Right lobe of liver (tissue), 6 donors: ENCODE results near the gene MXRA5. TPM values are rescaled to one million over a fixed set of nuclear protein-coding genes. Genes with fewer than 3 reads are reported as not detected.

ENCODE experiments used
- ATAC-seq, 4 donors: fragments of 200-7000 bp; cut with Tn5 transposase; one replicate each; pipeline ENCODE4 v1.9.1; 2020; ENCODE audit warnings: mild to moderate bottlenecking in 4 of 4, moderate library complexity in 4 of 4
- DNase-seq, 3 donors: peaks; one replicate each; pipeline ENCODE4 v3.0.0-alpha.2; 2020
- H3K27ac ChIP-seq, 3 donors: fragments of 200-600 bp; one replicate each; pipeline ENCODE4 v1.8.0; 2022
- H3K27me3 ChIP-seq, 2 donors: fragments of 200-600 bp; one replicate each; pipeline ENCODE4 v1.8.0; 2022
- H3K36me3 ChIP-seq, 4 donors: fragments of 200-600 bp; sonication (generic) in 1 of 4; one replicate each; pipeline versions ENCODE4 v1.5.1 to v1.8.0; 2017 to 2022; ENCODE audit warnings: control low read depth in 1 of 4
- H3K4me1 ChIP-seq, 4 donors: fragments of 200-600 bp; sonication (generic) in 1 of 4; one replicate each; pipeline versions ENCODE4 v1.5.1 to v1.8.0; 2017 to 2022; ENCODE audit warnings: control low read depth in 1 of 4
- H3K4me3 ChIP-seq, 3 donors: fragments of 200-600 bp; one replicate each; pipeline ENCODE4 v1.8.0; 2022
- H3K9me3 ChIP-seq, 4 donors: fragments of 200-600 bp; sonication (generic) in 1 of 4; one replicate each; pipeline versions ENCODE4 v1.5.1 to v1.8.0; 2017 to 2022; ENCODE audit warnings: control low read depth in 1 of 4
- CTCF ChIP-seq, 4 donors: fragments of 200-600 bp in 3 of 4; fragments of 450-650 bp in 1 of 4; IDR thresholded peaks; one replicate each; pipeline versions ENCODE4 v1.5.1 to v1.8.0; 2016 to 2022; ENCODE audit warnings: antibody characterized with exemption in 4 of 4, mild to moderate bottlenecking in 2 of 4
- POLR2A ChIP-seq: fragments of 450-650 bp; IDR thresholded peaks from one replicate; pipeline ENCODE4 v1.6.1; 2017; ENCODE audit warnings: antibody characterized with exemption, mild to moderate bottlenecking
- WGBS: methylation state at CpG from one replicate; pipeline ENCODE4 v1.1.6; 2018; ENCODE audit warnings: low coverage, low lambda C conversion rate; ENCODE audit not compliant: insufficient coverage; ENCODE audit errors: missing lambda C conversion rate; 5-methylcytosine and 5-hydroxymethylcytosine counted together
- intact Hi-C, 2 donors: fragments of 100-400 bp; cut with DNase I; formaldehyde crosslinking; loops; one replicate each; pipeline versions ENCODE4 v1.11.2 to v1.14.1; 2022
- total RNA-seq, 6 experiments: library from RNA; depleted of rRNA in 2 of 6; stranded (reverse); fragments of >200 nt in 2 of 6; fragmentation: NEBNext Ultra II Directional in 3 of 6; extraction: Animal tissue kit (Norgen Biotek cat#: 25700) in 3 of 6; gene quantifications; one replicate each; pipeline versions ENCODE4 v1.1.0 to v1.2.4, GENCODE V29; 2016 to 2023
- donor health status: DM: no; HTN: yes; CAD: no.
- donor health status: DM: no; HTN: no; CAD: no.
- donor health status: DM: no; HTN: no; CAD: no.
- donor health status: DM: no; HTN: yes; CAD: no.
- donor health status: DM: no; HTN: yes; CAD: no.

The MXRA5 gene
- total RNA-seq, 6 experiments from 2014 or later = 0.70 to 6.1 (median 2.0) TPM

GRCh38 chrX:3271834-3272186, 74.6 kb downstream of the MXRA5 start:
- TF ChIP-seq POLR2A (no peak), CTCF (IDR thresholded peaks at IDR 0.05) (no peak)
- Histone ChIP-seq H3K4me3 (no peak overlapping the region), H3K4me1 (no peaks in the 10 kb centered on the region), H3K36me3 (no peaks in the 10 kb centered on the region), H3K9me3 (no peaks in the 10 kb centered on the region), H3K27ac (no peak overlapping the region), H3K27me3 (no peaks in the 10 kb centered on the region)
- intact Hi-C loops = no loop called here
- 30% methylated on average over 5 of the region's 6 CpGs for WGBS
- peak in 3 of 4 donors; percentile 25 to 56 (median 30) for ATAC-seq
- no peak for DNase-seq

- intact Hi-C loops = no loop called here
- Histone ChIP-seq H3K4me1 (no peaks in the 10 kb centered on the region), H3K36me3 (no peaks in the 10 kb centered on the region), H3K9me3 (no peaks in the 10 kb centered on the region), H3K27ac (no peak overlapping the region), H3K27me3 (no peaks in the 10 kb centered on the region), H3K4me3 (no peak overlapping the region)
- ATAC-seq = peak in 1 of 4 donors; percentile 24
- TF ChIP-seq CTCF (IDR thresholded peaks at IDR 0.05) (no peak), POLR2A (no peak)
- DNase-seq = no peak
- WGBS = 45% methylated on average over 12 of the region's 12 CpGs
Observed at GRCh38 chrX:3271183-3271833, 75.1 kb downstream of the MXRA5 start.

GRCh38 chrX:3268829-3269228, 77.6 kb downstream of the MXRA5 start:
- DNase-seq (no peak), ATAC-seq (no peak)
- Histone ChIP-seq H3K27me3 (no peaks in the 10 kb centered on the region), H3K4me3 (no peak overlapping the region), H3K27ac (no peak overlapping the region), H3K9me3 (no peaks in the 10 kb centered on the region), H3K4me1 (no peaks in the 10 kb centered on the region), H3K36me3 (no peaks in the 10 kb centered on the region)
- WGBS = 39% methylated on average over 3 of the region's 3 CpGs
- TF ChIP-seq POLR2A = no peak
- TF ChIP-seq CTCF (IDR thresholded peaks at IDR 0.05) = no peak
- intact Hi-C loops = no loop called here

GRCh38 chrX:3263681-3264126, 82.7 kb downstream of the MXRA5 start:
- no peak for DNase-seq
- no peak for TF ChIP-seq POLR2A
- no peak for TF ChIP-seq CTCF (IDR thresholded peaks at IDR 0.05)
- peak; percentile 38 to 79 (median 54) for ATAC-seq
- H3K4me1 ChIP-seq = no peaks in the 10 kb centered on the region
- H3K27me3 ChIP-seq = no peaks in the 10 kb centered on the region
- WGBS = 11% methylated on average over 2 of the region's 2 CpGs
- no peak overlapping the region for H3K4me3 ChIP-seq
- H3K36me3 ChIP-seq = no peaks in the 10 kb centered on the region
- H3K9me3 ChIP-seq = no peaks in the 10 kb centered on the region
- no peak overlapping the region for H3K27ac ChIP-seq
- intact Hi-C loops = no loop called here
